Hepatocyte (in vitro differentiated cells): ENCODE results near the gene YPEL1.

Source experiments
- EZH2 ChIP-seq: fragments of 200-600 bp; sonication (generic); IDR thresholded peaks from 2 replicates; pipeline ENCODE4 v1.6.1; 2016; ENCODE audit warnings: antibody characterized with exemption, mild to moderate bottlenecking, borderline replicate concordance
- TF ChIP-seq, protein P1 (sequence below): fragments of 200-600 bp; sonication (generic); IDR thresholded peaks from 2 replicates; pipeline ENCODE4 v1.5.1; 2016; ENCODE audit warnings: antibody characterized with exemption, mild to moderate bottlenecking; ENCODE audit not compliant: poor library complexity

DNA sequence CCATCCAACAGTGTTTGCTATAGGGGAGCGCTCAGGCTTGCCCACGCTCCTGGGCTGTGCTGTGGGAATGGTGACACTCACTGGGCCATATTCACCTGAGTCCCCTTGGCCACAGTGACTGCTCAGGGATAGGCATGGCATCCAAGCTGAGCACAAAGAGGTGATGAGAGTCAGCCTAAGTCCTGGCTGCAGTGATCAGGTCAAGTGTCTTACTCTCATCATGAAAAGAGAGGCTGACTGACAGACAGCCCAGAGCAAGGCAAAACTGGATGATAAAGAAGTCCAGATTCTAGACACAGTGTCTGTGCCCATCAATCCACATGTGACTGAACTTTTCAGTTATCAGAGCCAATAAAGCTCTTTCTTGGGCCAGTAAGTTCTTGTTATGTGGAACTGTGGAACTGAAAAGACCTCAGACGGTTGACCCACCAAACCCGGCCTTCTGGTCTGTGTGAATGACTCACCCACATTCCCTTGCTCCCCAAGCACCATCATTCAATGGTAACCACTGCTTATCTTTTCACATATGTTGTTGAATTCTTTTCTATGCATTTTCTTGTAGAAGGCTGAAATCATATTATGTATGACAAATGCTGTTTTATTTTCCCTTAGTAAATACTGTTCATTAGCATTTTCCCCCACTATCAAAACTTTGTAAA, 43.2 kb upstream of the YPEL1 start:
- TF ChIP-seq, protein P1, sequence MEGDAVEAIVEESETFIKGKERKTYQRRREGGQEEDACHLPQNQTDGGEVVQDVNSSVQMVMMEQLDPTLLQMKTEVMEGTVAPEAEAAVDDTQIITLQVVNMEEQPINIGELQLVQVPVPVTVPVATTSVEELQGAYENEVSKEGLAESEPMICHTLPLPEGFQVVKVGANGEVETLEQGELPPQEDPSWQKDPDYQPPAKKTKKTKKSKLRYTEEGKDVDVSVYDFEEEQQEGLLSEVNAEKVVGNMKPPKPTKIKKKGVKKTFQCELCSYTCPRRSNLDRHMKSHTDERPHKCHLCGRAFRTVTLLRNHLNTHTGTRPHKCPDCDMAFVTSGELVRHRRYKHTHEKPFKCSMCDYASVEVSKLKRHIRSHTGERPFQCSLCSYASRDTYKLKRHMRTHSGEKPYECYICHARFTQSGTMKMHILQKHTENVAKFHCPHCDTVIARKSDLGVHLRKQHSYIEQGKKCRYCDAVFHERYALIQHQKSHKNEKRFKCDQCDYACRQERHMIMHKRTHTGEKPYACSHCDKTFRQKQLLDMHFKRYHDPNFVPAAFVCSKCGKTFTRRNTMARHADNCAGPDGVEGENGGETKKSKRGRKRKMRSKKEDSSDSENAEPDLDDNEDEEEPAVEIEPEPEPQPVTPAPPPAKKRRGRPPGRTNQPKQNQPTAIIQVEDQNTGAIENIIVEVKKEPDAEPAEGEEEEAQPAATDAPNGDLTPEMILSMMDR = no peak
- no peak for TF ChIP-seq EZH2
